SK-N-MC (cell line): ENCODE data around the gene PLAGL1.

Experiments used
- EZH2 ChIP-seq: fragments of 200-600 bp; sonication (generic); IDR thresholded peaks from one replicate; pipeline ENCODE4 v1.6.1; 2017; ENCODE audit warnings: antibody characterized with exemption
- POLR2AphosphoS5 ChIP-seq: IDR thresholded peaks from 2 replicates; pipeline ENCODE4 v1.6.1; 2012; ENCODE audit warnings: mild to moderate bottlenecking, low read depth, low read length, borderline replicate concordance

DNA sequence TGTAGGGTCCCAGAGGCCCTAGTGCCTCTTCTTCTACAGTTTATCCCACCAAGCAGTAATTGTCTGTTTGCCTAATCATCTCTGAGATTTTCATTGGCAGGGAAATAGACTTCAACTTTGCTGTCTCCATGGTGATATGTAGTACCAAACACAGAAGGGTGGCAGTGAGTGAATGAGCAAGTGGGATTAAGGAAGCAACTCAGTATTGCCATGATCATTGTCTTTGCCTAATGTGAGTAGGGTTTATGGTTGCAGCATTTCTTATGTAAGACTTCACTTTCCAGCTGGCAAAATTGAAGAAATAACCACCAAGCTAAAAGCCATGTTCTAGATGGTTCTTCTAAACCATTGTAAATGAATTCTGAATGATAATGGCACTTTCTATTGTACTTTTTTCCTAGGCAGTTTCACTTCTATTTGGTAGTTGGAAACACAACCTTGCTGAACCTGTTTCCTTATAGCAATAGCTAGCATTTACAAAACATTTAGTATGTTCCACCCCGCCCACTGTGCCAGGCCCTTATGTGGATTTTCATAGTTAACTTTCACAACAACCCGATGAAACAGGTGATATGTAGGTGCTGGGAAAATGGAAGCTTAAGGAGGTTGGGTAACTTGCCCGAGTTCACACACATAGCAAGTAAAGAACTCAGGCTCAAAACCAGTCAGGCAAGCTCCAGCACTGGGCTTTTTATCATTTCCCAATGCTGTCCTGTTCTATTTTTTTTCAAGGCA lies 111.8 kb downstream of the PLAGL1 start:
- TF ChIP-seq EZH2 (no peak), POLR2AphosphoS5 (no peak)
